Suppressor macrophage (primary cell): ENCODE results near the gene SOX13.

ENCODE experiments used
- DNase-seq, 4 experiments: peaks; one replicate each; pipeline ENCODE4 v3.0.0-alpha.2; 2020 to 2022

SOX13 gene

GRCh38 chr1:204065174-204065985 is 7.5 kb upstream of the SOX13 start:
- DNase-seq, result peak in 1 of 4 experiments; percentile 13

- DNase-seq, result no peak
Measured at GRCh38 chr1:204065986-204066300, 7.0 kb upstream of the SOX13 start.

GRCh38 chr1:204067935-204068334 is 5.0 kb upstream of the SOX13 start:
- no peak for DNase-seq

GRCh38 chr1:204069887-204070286 is 3.0 kb upstream of the SOX13 start:
- no peak for DNase-seq

- DNase-seq, result no peak
Measured at GRCh38 chr1:204070895-204071294, 2.0 kb upstream of the SOX13 start.

GRCh38 chr1:204073837-204074273 is 940 bp downstream of the SOX13 start:
- peak in 2 of 4 experiments; percentile 10 to 26 for DNase-seq

GRCh38 chr1:204074274-204075138 is 1.6 kb downstream of the SOX13 start:
- DNase-seq, result peak; percentile 34 to 59 (median 44)

- DNase-seq, result peak; percentile 30 to 63 (median 57)
Measured at GRCh38 chr1:204075139-204075521, 2.2 kb downstream of the SOX13 start.

- DNase-seq, result no peak
Measured at GRCh38 chr1:204075890-204076846, 3.3 kb downstream of the SOX13 start.

GRCh38 chr1:204076891-204077290 is 4.0 kb downstream of the SOX13 start:
- DNase-seq, result no peak

- DNase-seq, result no peak
Measured at GRCh38 chr1:204077979-204078696, 5.2 kb downstream of the SOX13 start.

- no peak for DNase-seq
Measured at GRCh38 chr1:204079608-204079999, 6.7 kb downstream of the SOX13 start.

GRCh38 chr1:204080163-204080903 is 7.4 kb downstream of the SOX13 start:
- no peak for DNase-seq

GRCh38 chr1:204081164-204081790 is 8.4 kb downstream of the SOX13 start:
- DNase-seq, result no peak

- DNase-seq, result no peak
Measured at GRCh38 chr1:204081791-204082513, 9.0 kb downstream of the SOX13 start.

GRCh38 chr1:204083491-204083890 is 10.6 kb downstream of the SOX13 start:
- DNase-seq, result no peak

GRCh38 chr1:204084247-204084772 is 11.4 kb downstream of the SOX13 start:
- no peak for DNase-seq

- DNase-seq, result no peak
Measured at GRCh38 chr1:204085876-204086275, 13.0 kb downstream of the SOX13 start.

- DNase-seq, result no peak
Measured at GRCh38 chr1:204087181-204087892, 14.4 kb downstream of the SOX13 start.
